ENCODE results near the gene RNF225. TPM values are rescaled to one million over a fixed set of nuclear protein-coding genes. Genes with fewer than 3 reads are reported as not detected.
"Not testable (repeated sequence)": the region's sequence is repeated elsewhere in the genome, so short reads cannot be mapped to it uniquely, and the experiment has no call there.

Gene RNF225
- 0.75 and 2.1 TPM in 2 replicates for total RNA-seq (2014; rRNA removed; shearing (Covaris generic))
- total RNA-seq (2022): 0.77 and 1.7 TPM in 2 replicates
- percentile 33 among the genes with signal in this experiment for Bru-seq, nascent RNA
- BruChase-seq, experiment 1, labeled RNA remaining after a 6-hour chase: percentile 36 among the genes with signal in this experiment
- percentile 33 among the genes with signal in this experiment for BruChase-seq, experiment 2, labeled RNA remaining after a 2-hour chase
- long read RNA-seq: 0 reads

GRCh38 chr19:58395220-58395978 lies at the start of gene RNF225:
TSS of gene RNF225 (plus strand) at chr19:58395656. CDS start at chr19:58396090, 434 bp downstream.
- Histone ChIP-seq H3K9me2 (ENCODE audit: insufficient read depth, low read length) (no peaks in the 10 kb centered on the region), H3K9me3 (ENCODE audit: low read length) (no peaks in the 10 kb centered on the region), H2AFZ (ENCODE audit: low read length) (no peak within 1 kb of the TSS), H3K4me3 (ENCODE audit: low read depth, low read length, poor library complexity, severe bottlenecking) (no peak within 1 kb of the TSS), H3K79me2 (ENCODE audit: insufficient read depth, low read depth, low read length) (peaks cover 16% of the 10 kb centered on the region), H3K27ac (ENCODE audit: low read depth, low read length, poor library complexity, severe bottlenecking) (no peak within 1 kb of the TSS), H3K36me3 (ENCODE audit: insufficient read depth, low read length) (peaks cover 67% of the 10 kb centered on the region), H3K4me1 (ENCODE audit: insufficient read depth, low read length, poor library complexity, severe bottlenecking) (no peaks in the 10 kb centered on the region), H4K20me1 (ENCODE audit: insufficient read depth, low read length) (peaks cover 7% of the 10 kb centered on the region; the same call in 1 of the 2 replicates), H3K4me2 (ENCODE audit: low read length) (no peak within 1 kb of the TSS)
- no TSS peak for BruUV-seq (replicated peaks)
- intact Hi-C loops (cut with micrococcal nuclease; ENCODE audit: unreplicated experiment): no loop called here
- ChIA-PET CTCF (ENCODE audit: unreplicated experiment) (no interaction called here), POLR2A (no interaction called here)
- TF ChIP-seq EZH2phosphoT487 (IDR thresholded peaks at IDR 0.05; ENCODE audit: borderline replicate concordance, low read depth, low read length): no peak
- TF ChIP-seq CTCF (conservative IDR thresholded peaks at IDR 0.05; ENCODE audit: low read length): no peak
- DNase-seq (ENCODE audit: low spot score): no peak

- H2AFZ ChIP-seq (ENCODE audit: low read length): peak overlapping the region; percentile 90
- peaks cover 11% of the 10 kb centered on the region for H3K79me2 ChIP-seq (ENCODE audit: insufficient read depth, low read depth, low read length)
- peak overlapping the region; percentile 79 for H3K4me3 ChIP-seq (ENCODE audit: low read depth, low read length, poor library complexity, severe bottlenecking)
- H3K36me3 ChIP-seq (ENCODE audit: insufficient read depth, low read length): 0 out of 2 replicates have a peak, but pooled peaks cover 4% of the 10 kb centered on the region
- peak overlapping the region; percentile 100 for H3K4me2 ChIP-seq (ENCODE audit: low read length)
- no peaks in the 10 kb centered on the region for H3K9me3 ChIP-seq (ENCODE audit: low read length)
- intact Hi-C loops (cut with micrococcal nuclease; ENCODE audit: unreplicated experiment): loop anchor here (2.0 to 5.0 kb wide), 3 partner anchors 20 to 130 kb away; partner anchors contain the start of genes ZNF446, ZNF8 and ZSCAN22
- CTCF ChIA-PET (ENCODE audit: unreplicated experiment): no interaction called here
- DNase-seq (ENCODE audit: low spot score): peak; percentile 89
- H3K4me1 ChIP-seq (ENCODE audit: insufficient read depth, low read length, poor library complexity, severe bottlenecking): peaks cover 18% of the 10 kb centered on the region
- H4K20me1 ChIP-seq (ENCODE audit: insufficient read depth, low read length): peaks cover 4% of the 10 kb centered on the region; the same call in 1 of the 2 replicates
- H3K27ac ChIP-seq (ENCODE audit: low read depth, low read length, poor library complexity, severe bottlenecking): peak overlapping the region; percentile 44
- no peak for TF ChIP-seq EZH2phosphoT487 (IDR thresholded peaks at IDR 0.05; ENCODE audit: borderline replicate concordance, low read depth, low read length)
- TF ChIP-seq CTCF (conservative IDR thresholded peaks at IDR 0.05; ENCODE audit: low read length): no peak
- POLR2A ChIA-PET: interaction anchor here (0.9 to 2.6 kb wide), 2 partner anchors 16 to 33 kb away, joined by 4 to 21 read pairs; partner anchors contain the start of gene ZNF497
- TSS peak; percentile 93 for BruUV-seq (replicated peaks)
- no peaks in the 10 kb centered on the region for H3K9me2 ChIP-seq (ENCODE audit: insufficient read depth, low read length)
Observed at GRCh38 chr19:58346961-58347929, 48.2 kb upstream of the RNF225 start.

- peaks cover 11% of the 10 kb centered on the region for H3K79me2 ChIP-seq (ENCODE audit: insufficient read depth, low read depth, low read length)
- POLR2A ChIA-PET: interaction anchor here (0.9 to 2.6 kb wide), 3 partner anchors 13 to 32 kb away, joined by 3 to 21 read pairs (median 4); partner anchors contain the start of gene ZNF497
- H3K9me2 ChIP-seq (ENCODE audit: insufficient read depth, low read length); H3K9me3 ChIP-seq (ENCODE audit: low read length); DNase-seq (ENCODE audit: low spot score); CTCF ChIA-PET (ENCODE audit: unreplicated experiment); H3K36me3 ChIP-seq (ENCODE audit: insufficient read depth, low read length); BruUV-seq (replicated peaks); H4K20me1 ChIP-seq (ENCODE audit: insufficient read depth, low read length): not testable (repeated sequence)
- peaks cover 18% of the 10 kb centered on the region for H3K4me1 ChIP-seq (ENCODE audit: insufficient read depth, low read length, poor library complexity, severe bottlenecking)
- peak overlapping the region; percentile 68 for H2AFZ ChIP-seq (ENCODE audit: low read length)
- intact Hi-C loops (cut with micrococcal nuclease; ENCODE audit: unreplicated experiment): loop anchor here (5.0 kb wide), 1 partner anchor 129 kb away; the partner anchor contains the start of gene ZNF446
- peak overlapping the region; percentile 79 for H3K4me3 ChIP-seq (ENCODE audit: low read depth, low read length, poor library complexity, severe bottlenecking)
- H3K4me2 ChIP-seq (ENCODE audit: low read length): peak overlapping the region; percentile 100
- H3K27ac ChIP-seq (ENCODE audit: low read depth, low read length, poor library complexity, severe bottlenecking): peak overlapping the region; percentile 44
Observed at GRCh38 chr19:58348080-58348479, 47.4 kb upstream of the RNF225 start.

All from OCI-LY7 (cell line).